Spinal cord (tissue), 10 donors: ENCODE data around the gene YY1. TPM values are rescaled to one million over a fixed set of nuclear protein-coding genes. Genes with fewer than 3 reads are reported as not detected.

ENCODE experiments used
- DNase-seq, 6 donors: peaks; one replicate each; pipeline versions ENCODE4 v3.0.0 to v3.0.0-alpha.2; 2013 to 2015; ENCODE audit warnings: low spot score in 6 of 6, low read depth in 4 of 6
- H3K27ac ChIP-seq: one replicate; pipeline ENCODE4 v1.5.1; 2013; ENCODE audit warnings: low read depth, low read length, control low read depth
- H3K27me3 ChIP-seq: one replicate; pipeline ENCODE4 v1.6.1; 2013; ENCODE audit warnings: low read length; ENCODE audit not compliant: control insufficient read depth, insufficient read depth
- H3K36me3 ChIP-seq: one replicate; pipeline ENCODE4 v1.6.1; 2013; ENCODE audit warnings: low read length; ENCODE audit not compliant: control insufficient read depth, insufficient read depth
- H3K4me1 ChIP-seq: one replicate; pipeline ENCODE4 v1.6.1; 2013; ENCODE audit warnings: low read length; ENCODE audit not compliant: control insufficient read depth, insufficient read depth
- H3K4me3 ChIP-seq: one replicate; pipeline ENCODE4 v1.5.1; 2013; ENCODE audit warnings: low read depth, low read length, control low read depth
- H3K9me3 ChIP-seq: one replicate; pipeline ENCODE4 v1.6.1; 2013; ENCODE audit warnings: low read length; ENCODE audit not compliant: control insufficient read depth, insufficient read depth
- WGBS: methylation state at CpG from one replicate; pipeline ENCODE4 v1.1.5; 2013; ENCODE audit warnings: missing lambda C conversion rate; ENCODE audit not compliant: insufficient coverage; 5-methylcytosine and 5-hydroxymethylcytosine counted together
- polyA plus RNA-seq, 2 donors: library from polyadenylated mRNA; unstranded; fragments of 120-200 nt; gene quantifications; one replicate each; pipeline ENCODE4 v1.2.1, GENCODE V29; 2013; ENCODE audit not compliant: insufficient read length in 2 of 2
- total RNA-seq, 2 donors: library from RNA; depleted of rRNA in 1 of 2; stranded (reverse); fragments of 120-200 nt in 1 of 2; fragments of >200 nt in 1 of 2; gene quantifications; one replicate each; pipeline versions ENCODE4 v1.2.3 to v1.2.4, GENCODE V29; 2013 to 2014
- donor health status: healthy.

Gene YY1
- total and polyA plus RNA-seq, 4 donors: 55.0 to 83.7 (median 67.1) TPM

- H3K27me3 ChIP-seq: no peaks in the 10 kb centered on the region
- H3K4me1 ChIP-seq: peaks cover 18% of the 10 kb centered on the region
- H3K36me3 ChIP-seq: no peaks in the 10 kb centered on the region
- H3K27ac ChIP-seq: peak overlapping the region; percentile 92
- no peaks in the 10 kb centered on the region for H3K9me3 ChIP-seq
- peak overlapping the region; percentile 72 for H3K4me3 ChIP-seq
- DNase-seq: peak in 5 of 6 donors; percentile 59 to 93 (median 74)
- under 1% methylated on average over 114 of the region's 115 CpGs for WGBS
Measured at GRCh38 chr14:100239840-100240667, 1.1 kb downstream of the YY1 start.

GRCh38 chr14:100240668-100241032 is 1.7 kb downstream of the YY1 start:
- Histone ChIP-seq H3K9me3 (no peaks in the 10 kb centered on the region), H3K4me1 (peaks cover 14% of the 10 kb centered on the region), H3K27me3 (no peaks in the 10 kb centered on the region), H3K36me3 (no peaks in the 10 kb centered on the region), H3K27ac (peak overlapping the region; percentile 92), H3K4me3 (peak overlapping the region; percentile 72)
- WGBS: 0% methylated on average over 4 of the region's 13 CpGs
- DNase-seq: no peak

GRCh38 chr14:100241279-100241678 is 2.3 kb downstream of the YY1 start:
- no peaks in the 10 kb centered on the region for H3K9me3 ChIP-seq
- peak overlapping the region; percentile 92 for H3K27ac ChIP-seq
- H3K27me3 ChIP-seq: no peaks in the 10 kb centered on the region
- H3K36me3 ChIP-seq: peaks cover 3% of the 10 kb centered on the region
- 48% methylated on average over 2 of the region's 3 CpGs for WGBS
- peaks cover 12% of the 10 kb centered on the region for H3K4me1 ChIP-seq
- no peak for DNase-seq
- peak overlapping the region; percentile 72 for H3K4me3 ChIP-seq

GRCh38 chr14:100243020-100243419 is 4.1 kb downstream of the YY1 start:
- Histone ChIP-seq H3K9me3 (no peaks in the 10 kb centered on the region), H3K4me3 (no peak overlapping the region), H3K36me3 (peaks cover 3% of the 10 kb centered on the region), H3K27ac (no peak overlapping the region), H3K4me1 (peaks cover 10% of the 10 kb centered on the region), H3K27me3 (no peaks in the 10 kb centered on the region)
- DNase-seq: no peak
- WGBS: no CpG with 5 or more reads among the region's 3 CpGs

GRCh38 chr14:100246809-100247428 is 8.0 kb downstream of the YY1 start:
- Histone ChIP-seq H3K36me3 (peaks cover 8% of the 10 kb centered on the region), H3K4me3 (no peak overlapping the region), H3K27me3 (no peaks in the 10 kb centered on the region), H3K27ac (no peak overlapping the region), H3K9me3 (no peaks in the 10 kb centered on the region), H3K4me1 (peaks cover 7% of the 10 kb centered on the region)
- peak in 2 of 6 donors; percentile 61 to 75 for DNase-seq
- no CpG with 5 or more reads among the region's 3 CpGs for WGBS

GRCh38 chr14:100250732-100251465 is 12.0 kb downstream of the YY1 start:
- DNase-seq: no peak
- peaks cover 7% of the 10 kb centered on the region for H3K4me1 ChIP-seq

GRCh38 chr14:100252684-100253083 is 13.7 kb downstream of the YY1 start:
- no peak for DNase-seq
- H3K4me1 ChIP-seq: peaks cover 3% of the 10 kb centered on the region
- H3K9me3 ChIP-seq: no peaks in the 10 kb centered on the region
- peaks cover 6% of the 10 kb centered on the region for H3K36me3 ChIP-seq
- H3K27me3 ChIP-seq: no peaks in the 10 kb centered on the region
- H3K27ac ChIP-seq: no peak overlapping the region
- H3K4me3 ChIP-seq: no peak overlapping the region

More at GRCh38 chr14:100250732-100251465, 12.0 kb downstream of the YY1 start:
- no peak overlapping the region for H3K27ac ChIP-seq
- H3K9me3 ChIP-seq: no peaks in the 10 kb centered on the region
- no peak overlapping the region for H3K4me3 ChIP-seq
- no peaks in the 10 kb centered on the region for H3K27me3 ChIP-seq
- 100% methylated on average over 1 of the region's 2 CpGs for WGBS
- H3K36me3 ChIP-seq: peaks cover 8% of the 10 kb centered on the region

- Histone ChIP-seq H3K36me3 (peaks cover 3% of the 10 kb centered on the region), H3K27me3 (no peaks in the 10 kb centered on the region), H3K27ac (no peak overlapping the region), H3K9me3 (no peaks in the 10 kb centered on the region), H3K4me1 (no peaks in the 10 kb centered on the region), H3K4me3 (no peak overlapping the region)
- no peak for DNase-seq
- no CpG with 5 or more reads among the region's 3 CpGs for WGBS
Measured at GRCh38 chr14:100256339-100256895, 17.5 kb downstream of the YY1 start.

- no peaks in the 10 kb centered on the region for H3K9me3 ChIP-seq
- WGBS: 90% methylated on average over 3 of the region's 3 CpGs
- no peak overlapping the region for H3K27ac ChIP-seq
Measured at GRCh38 chr14:100261621-100262020, 22.7 kb downstream of the YY1 start.

More at GRCh38 chr14:100261621-100262020, 22.7 kb downstream of the YY1 start:
- no peak for DNase-seq
- Histone ChIP-seq H3K27me3 (no peaks in the 10 kb centered on the region), H3K4me1 (no peaks in the 10 kb centered on the region), H3K4me3 (no peak overlapping the region), H3K36me3 (peaks cover 22% of the 10 kb centered on the region)
